Keratinocyte (primary cell): ENCODE results near the gene VASP. TPM values are rescaled to one million over a fixed set of nuclear protein-coding genes. Genes with fewer than 3 reads are reported as not detected.

Experiments used
- DNase-seq: peaks from one replicate; pipeline ENCODE4 v3.0.0-alpha.2; 2011; ENCODE audit warnings: low read depth, missing footprints, low spot score
- FAIRE-seq: peaks from 2 replicates; lab custom pipeline; 2011; peaks lifted over from hg19 to GRCh38; lab: Jason Lieb, UNC
- H2AFZ ChIP-seq: 2 replicates; pipeline ENCODE4 v1.6.0; 2012; ENCODE audit warnings: low read length, control low read depth, inconsistent platforms; ENCODE audit not compliant: control insufficient read depth
- H3K27ac ChIP-seq: 2 replicates; pipeline ENCODE4 v1.5.1; 2011; ENCODE audit warnings: low read length; ENCODE audit not compliant: control insufficient read depth, insufficient read depth
- H3K27me3 ChIP-seq: 3 replicates; pipeline ENCODE4 v1.6.0; 2011; ENCODE audit warnings: low read length; ENCODE audit not compliant: control insufficient read depth, insufficient read depth; ENCODE audit errors: extremely low read depth
- H3K36me3 ChIP-seq, 2 experiments: 2 replicates in 1 of 2; 3 replicates in 1 of 2; pipeline ENCODE4 v1.5.1; 2011; ENCODE audit warnings: low read length in 2 of 2, mild to moderate bottlenecking in 1 of 2; ENCODE audit not compliant: control insufficient read depth in 2 of 2, insufficient read depth in 2 of 2; ENCODE audit errors: extremely low read depth in 1 of 2
- H3K4me1 ChIP-seq: 3 replicates; pipeline ENCODE4 v1.5.1; 2011; ENCODE audit warnings: low read length; ENCODE audit not compliant: control insufficient read depth, insufficient read depth; ENCODE audit errors: extremely low read depth
- H3K4me2 ChIP-seq: 3 replicates; pipeline ENCODE4 v1.6.0; 2011; ENCODE audit warnings: low read depth, low read length; ENCODE audit not compliant: control insufficient read depth, insufficient read depth; ENCODE audit errors: extremely low read depth
- H3K4me3 ChIP-seq, 3 experiments: fragments of 200-600 bp in 1 of 3; sonication (generic) in 1 of 3; 2 replicates in 2 of 3; 3 replicates in 1 of 3; pipeline ENCODE4 v1.5.1; 2011 to 2016; ENCODE audit warnings: low read length in 3 of 3, mild to moderate bottlenecking in 3 of 3, control low read depth in 2 of 3, inconsistent platforms in 1 of 3, low read depth in 1 of 3, mixed read lengths in 1 of 3, mixed run types in 1 of 3, moderate library complexity in 1 of 3; ENCODE audit not compliant: control insufficient read depth in 2 of 3, insufficient read depth in 2 of 3; ENCODE audit errors: extremely low read depth in 1 of 3
- H3K79me2 ChIP-seq: 2 replicates; pipeline ENCODE4 v1.6.0; 2012; ENCODE audit warnings: low read length; ENCODE audit not compliant: control insufficient read depth, insufficient read depth
- H3K9ac ChIP-seq: 3 replicates; pipeline ENCODE4 v1.6.0; 2011; ENCODE audit warnings: low read length; ENCODE audit not compliant: control insufficient read depth, insufficient read depth; ENCODE audit errors: extremely low read depth
- H3K9me1 ChIP-seq: 3 replicates; pipeline ENCODE4 v1.6.0; 2011; ENCODE audit warnings: low read length; ENCODE audit not compliant: control insufficient read depth, insufficient read depth; ENCODE audit errors: extremely low read depth
- H3K9me3 ChIP-seq: 2 replicates; pipeline ENCODE4 v1.5.1; 2012; ENCODE audit warnings: low read depth, low read length; ENCODE audit not compliant: control insufficient read depth
- H4K20me1 ChIP-seq: 3 replicates; pipeline ENCODE4 v1.6.0; 2011; ENCODE audit warnings: low read length; ENCODE audit not compliant: control insufficient read depth, insufficient read depth; ENCODE audit errors: extremely low read depth
- CTCF ChIP-seq, 3 experiments: IDR thresholded peaks in 1 of 3; conservative IDR thresholded peaks in 1 of 3; optimal IDR thresholded peaks in 1 of 3; 2 replicates in 2 of 3; 3 replicates in 1 of 3; pipeline versions ENCODE3 to v1.5.1; 2011; ENCODE audit warnings: low read length in 3 of 3, mild to moderate bottlenecking in 3 of 3, moderate library complexity in 2 of 3, control low read depth in 1 of 3, inconsistent platforms in 1 of 3; ENCODE audit not compliant: insufficient read depth in 2 of 3; ENCODE audit errors: extremely low read depth in 1 of 3
- EZH2 ChIP-seq: IDR thresholded peaks from one replicate; pipeline ENCODE4 v1.6.1; 2012; ENCODE audit warnings: inconsistent platforms, mild to moderate bottlenecking, low read length, moderate library complexity
- dilution Hi-C: fragments of 300-500 bp; cut with MboI; formaldehyde crosslinking; loops from one replicate; pipeline ENCODE4 v1.7.0; 2020; ENCODE audit warnings: low sequenced_read_pairs; ENCODE audit not compliant: extremely low pct_ligation_motif_present
- polyA plus RNA-seq, 5 experiments: library from polyadenylated mRNA; depleted of rRNA in 3 of 5; stranded (reverse) in 3 of 5; stranded (forward) in 1 of 5; unstranded in 1 of 5; fragments of >200 nt; gene quantifications; 1 replicate in 1 of 5; 2 replicates in 3 of 5; 3 replicates in 1 of 5; pipeline versions ENCODE4 v1.2.1 to v1.2.3, GENCODE V29; 2011 to 2012; ENCODE audit warnings: missing spikeins in 2 of 5, low read depth in 1 of 5, low replicate concordance in 1 of 5

Gene VASP
- polyA plus RNA-seq, 1 donor (not counting 4 experiments of a cell fraction or from before 2014, with no cell fraction given) = 99.0 TPM

DNA sequence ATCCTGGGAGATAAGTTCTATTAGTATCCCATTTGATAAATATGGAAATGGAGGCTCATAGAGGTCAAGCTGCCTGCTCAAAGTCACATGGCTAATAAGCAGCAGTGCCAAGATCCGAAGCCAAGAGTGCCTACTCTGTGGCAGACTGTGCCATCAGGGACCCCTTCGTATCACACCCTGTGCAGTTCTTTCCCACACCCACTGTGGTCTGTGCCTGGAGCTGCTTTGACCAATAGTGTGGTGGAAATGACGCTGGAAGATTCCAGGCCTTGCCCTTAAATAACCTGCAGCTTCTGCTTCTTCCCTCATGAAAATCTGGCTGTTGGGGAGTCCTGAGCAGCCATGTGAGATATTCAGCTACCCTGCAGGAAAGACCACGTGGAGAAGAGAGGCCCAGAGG is 67.2 kb downstream of the VASP start:
- Histone ChIP-seq H3K36me3 (peaks cover 0 to 2% of the 10 kb centered on the region in 2 experiments), H3K9me3 (no peaks in the 10 kb centered on the region), H3K9me1 (no peaks in the 10 kb centered on the region), H3K9ac (no peak overlapping the region), H3K27ac (peak overlapping the region; percentile 17), H2AFZ (no peak overlapping the region), H3K79me2 (peaks cover 31% of the 10 kb centered on the region), H4K20me1 (no peaks in the 10 kb centered on the region), H3K4me2 (no peak overlapping the region), H3K4me1 (peaks cover 43% of the 10 kb centered on the region), H3K27me3 (no peaks in the 10 kb centered on the region), H3K4me3 (no peak overlapping the region)
- no peak for DNase-seq
- TF ChIP-seq CTCF (optimal IDR thresholded peaks at IDR 0.05 in 1 of 3, IDR thresholded peaks at IDR 0.05 in 1 of 3, conservative IDR thresholded peaks at IDR 0.05 in 1 of 3; ENCODE audit: extremely low read depth in 1 of 3, insufficient read depth in 2 of 3, low read length in 3 of 3) (no peak), EZH2 (no peak)
- dilution Hi-C loops = no loop called here
- peak; percentile 66 for FAIRE-seq

- Histone ChIP-seq H3K79me2 (peaks cover 31% of the 10 kb centered on the region), H3K9ac (no peak overlapping the region), H3K4me1 (peaks cover 36% of the 10 kb centered on the region), H3K36me3 (no peaks in the 10 kb centered on the region), H3K9me1 (no peaks in the 10 kb centered on the region), H3K27ac (peak overlapping the region; percentile 17), H3K27me3 (no peaks in the 10 kb centered on the region), H3K4me3 (no peak overlapping the region), H3K4me2 (no peak overlapping the region), H2AFZ (no peak overlapping the region), H3K9me3 (no peaks in the 10 kb centered on the region), H4K20me1 (no peaks in the 10 kb centered on the region)
- FAIRE-seq (no peak), DNase-seq (no peak)
- TF ChIP-seq CTCF (optimal IDR thresholded peaks at IDR 0.05 in 1 of 3, IDR thresholded peaks at IDR 0.05 in 1 of 3, conservative IDR thresholded peaks at IDR 0.05 in 1 of 3; ENCODE audit: extremely low read depth in 1 of 3, insufficient read depth in 2 of 3, low read length in 3 of 3) (no peak), EZH2 (no peak)
- dilution Hi-C loops = no loop called here
These were observed 67.9 kb downstream of the VASP start for GRCh38 chr19:45575216-45575615.

Other genes with a start within 250 kb of the VASP start
- 0.03 TPM in 1 of 3 replicates, not detected in the others for gene CKM, start 184.6 kb upstream of the VASP start, polyA plus RNA-seq
- gene KLC3, start 166.7 kb upstream of the VASP start, polyA plus RNA-seq = 14.7 to 27.9 TPM (median 15.3 TPM) in 3 replicates
- gene ERCC2, start 136.9 kb upstream of the VASP start, polyA plus RNA-seq = 24.7 to 34.4 TPM (median 27.6 TPM) in 3 replicates
- gene PPP1R13L, start 102.4 kb upstream of the VASP start, polyA plus RNA-seq = 31.2 to 94.8 TPM (median 38.3 TPM) in 3 replicates
- 8.0 to 16.8 TPM (median 9.8 TPM) in 3 replicates for gene POLR1G, start 100.8 kb upstream of the VASP start, polyA plus RNA-seq
- 175 to 250 TPM (median 208 TPM) in 3 replicates for gene ERCC1, start 83.6 kb upstream of the VASP start, polyA plus RNA-seq
- 0.27 to 4.6 TPM (median 3.9 TPM) in 3 replicates for gene FOSB, start 39.5 kb upstream of the VASP start, polyA plus RNA-seq
- gene RTN2, start 10.4 kb upstream of the VASP start, polyA plus RNA-seq = 8.5 to 13.6 TPM (median 12.2 TPM) in 3 replicates
- gene PPM1N, start 9.0 kb upstream of the VASP start, polyA plus RNA-seq = 1.9 to 2.5 TPM (median 2.0 TPM) in 3 replicates
- 11.9 to 16.5 TPM (median 16.5 TPM) in 3 replicates for gene OPA3, start 77.3 kb downstream of the VASP start, polyA plus RNA-seq
- 0.13 to 0.14 TPM in 2 of 3 replicates, not detected in the other for gene GPR4, start 94.7 kb downstream of the VASP start, polyA plus RNA-seq
- 35.4 to 43.4 TPM (median 41.8 TPM) in 3 replicates for gene EML2, start 131.9 kb downstream of the VASP start, polyA plus RNA-seq
- 0.97 to 2.2 TPM (median 1.4 TPM) in 3 replicates for gene GIPR, start 160.7 kb downstream of the VASP start, polyA plus RNA-seq
- gene SNRPD2, start 184.5 kb downstream of the VASP start, polyA plus RNA-seq = 511 to 1,051 TPM (median 836 TPM) in 3 replicates
- 11.9 to 13.3 TPM (median 13.2 TPM) in 3 replicates for gene QPCTL, start 185.2 kb downstream of the VASP start, polyA plus RNA-seq
- gene FBXO46, start 223.4 kb downstream of the VASP start, polyA plus RNA-seq = 2.1 to 2.4 TPM (median 2.4 TPM) in 3 replicates
- gene MEIOSIN, start 226.0 kb downstream of the VASP start, polyA plus RNA-seq = not detected in 3 replicates